Prostate gland (tissue), 2 donors: ENCODE measurements around the gene DUS1L.

ENCODE experiments used
- CTCF ChIP-seq, 4 experiments: fragments of 200-600 bp in 2 of 4; fragments of 450-650 bp in 2 of 4; sonication (generic) in 2 of 4; IDR thresholded peaks; 1 replicate in 3 of 4; 2 replicates in 1 of 4; pipeline ENCODE4 v1.5.1; 2016 to 2019; ENCODE audit warnings: antibody characterized with exemption in 4 of 4, mild to moderate bottlenecking in 2 of 4, moderate library complexity in 2 of 4
- POLR2A ChIP-seq: fragments of 450-650 bp; IDR thresholded peaks from one replicate; pipeline ENCODE4 v1.6.1; 2016; ENCODE audit warnings: antibody characterized with exemption, mild to moderate bottlenecking
- POLR2AphosphoS5 ChIP-seq: sonication (generic); formaldehyde crosslinking; IDR thresholded peaks from one replicate; pipeline ENCODE4 v1.6.1; 2017; ENCODE audit warnings: antibody characterized with exemption

DNA sequence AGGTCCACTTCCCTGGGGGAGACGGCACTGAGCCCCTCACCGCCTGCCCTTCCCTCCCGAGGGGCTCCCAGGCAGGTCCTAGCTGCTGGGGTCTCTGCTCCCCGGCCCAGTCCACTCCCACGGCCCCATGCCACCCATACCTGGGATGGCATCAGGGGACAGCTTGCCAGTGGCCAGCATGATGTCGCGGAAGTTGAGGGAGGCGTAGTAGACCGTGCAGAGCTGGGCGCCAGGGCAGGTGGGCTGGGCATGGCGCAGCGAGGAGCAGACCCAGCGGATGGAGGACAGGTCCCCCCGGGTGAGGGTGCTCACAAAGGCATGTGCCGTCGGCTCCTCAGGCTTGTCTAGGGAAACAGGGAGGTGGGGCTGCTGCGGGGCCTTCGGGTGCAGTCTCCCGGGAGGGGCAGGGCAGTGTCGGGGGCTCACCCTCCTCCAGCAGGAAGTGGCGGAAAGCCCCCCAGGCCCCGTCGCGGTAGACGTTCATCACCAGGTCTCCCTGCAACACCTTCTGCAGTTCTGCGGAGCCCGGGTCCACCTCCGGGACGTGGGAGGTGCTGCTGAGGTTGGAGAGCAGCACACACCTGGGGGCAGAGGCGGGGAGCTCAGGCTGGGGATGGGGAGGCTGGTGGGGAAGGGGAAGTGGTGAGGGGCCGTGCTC lies 18.9 kb upstream of the DUS1L start:
- no peak for TF ChIP-seq CTCF (IDR thresholded peaks at IDR 0.05)
- TF ChIP-seq POLR2A = no peak
- TF ChIP-seq POLR2AphosphoS5 = no peak
